Measurements from ENCODE around the gene STMN1. TPM values are rescaled to one million over a fixed set of nuclear protein-coding genes. Genes with fewer than 3 reads are reported as not detected.

STMN1 gene
- total and polyA plus RNA-seq, 2 of the 8 experiments (the other 6 are each of a cell fraction or from before 2014, with no cell fraction given) = 116 to 564 TPM

DNA sequence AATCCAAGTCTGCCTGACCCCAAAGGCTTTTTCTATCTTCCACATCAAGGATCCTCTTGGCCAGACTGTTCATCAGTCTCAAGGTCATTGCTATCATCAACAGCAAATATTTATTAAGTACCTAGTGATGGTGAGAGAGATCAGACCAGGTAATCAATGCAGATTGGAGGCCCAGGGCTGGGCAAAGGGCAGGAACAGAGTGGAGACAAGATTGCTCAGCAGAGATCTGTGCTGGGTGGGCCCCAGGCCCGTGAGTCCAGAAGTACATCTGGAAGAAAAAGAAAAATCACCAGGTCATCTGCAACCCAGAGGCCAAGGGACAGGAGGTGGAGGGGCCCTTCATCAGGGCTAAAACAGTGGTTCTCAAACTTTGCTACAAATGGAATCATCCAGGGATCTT lies 20.6 kb downstream of the STMN1 start:
- no peaks in the 10 kb centered on the region for H3K36me3 ChIP-seq (ENCODE audit: control insufficient read depth in 2 of 4, insufficient read depth in 4 of 4, low read length in 3 of 4)
- ChIA-PET POLR2A (ENCODE audit: partially characterized antibody) (interaction anchor here (1.7 to 5.3 kb wide), 2 partner anchors 10 to 11 kb away, joined by 5 to 28 read pairs; partner anchors contain the start of gene PAQR7), CTCF (ENCODE audit: partially characterized antibody) (interaction anchor here (1.0 kb wide), 1 partner anchor 105 kb away, joined by 4 read pairs; no protein-coding TSS in a partner anchor)

More for the DNA sequence above, 20.6 kb downstream of the STMN1 start:
- Histone ChIP-seq H2BK5ac (ENCODE audit: low read depth, low read length) (no peak overlapping the region), H3K23me2 (ENCODE audit: low read depth, low read length) (no peaks in the 10 kb centered on the region), H2BK120ac (replicated peaks; ENCODE audit: low read depth, low read length) (no peak overlapping the region), H2BK12ac (ENCODE audit: low read depth, low read length) (no peak overlapping the region), H3K23ac (ENCODE audit: insufficient read length) (no peak overlapping the region), H2BK20ac (ENCODE audit: low read length) (no peak overlapping the region; the same call in 1 of the 2 replicates), H3K27me3 (replicated peaks in 1 of 4; ENCODE audit: control insufficient read depth in 3 of 4, extremely low read depth in 1 of 4, insufficient read depth in 3 of 4, low read length in 3 of 4) (no peaks in the 10 kb centered on the region), H4K20me1 (replicated peaks in 1 of 2; ENCODE audit: control insufficient read depth in 1 of 2, insufficient read depth in 2 of 2, low read length in 2 of 2) (no peaks in the 10 kb centered on the region), H3K9me3 (ENCODE audit: insufficient read depth in 2 of 2, low read depth in 1 of 2, low read length in 1 of 2) (no peaks in the 10 kb centered on the region), H3K79me1 (ENCODE audit: low read depth, low read length) (no peaks in the 10 kb centered on the region), H2BK15ac (ENCODE audit: low read length) (no peak overlapping the region), H3K14ac (ENCODE audit: insufficient read length) (no peak overlapping the region), H3K4ac (replicated peaks; ENCODE audit: insufficient read length, low read depth, low read length) (no peak overlapping the region), H3K18ac (ENCODE audit: extremely low read depth, low read length) (no peak overlapping the region), H4K8ac (ENCODE audit: extremely low read depth, insufficient read depth, low read length) (no peak overlapping the region), H4K91ac (replicated peaks; ENCODE audit: insufficient read length, low read length) (no peak overlapping the region), H3K79me2 (ENCODE audit: control insufficient read depth in 1 of 2, insufficient read depth in 2 of 2, low read length in 2 of 2) (no peaks in the 10 kb centered on the region), H4K5ac (ENCODE audit: insufficient read length, low read depth, low read length) (no peak overlapping the region), H3K27ac (ENCODE audit: low read depth, low read length) (no peak overlapping the region), H3K4me3 (ENCODE audit: extremely low read depth in 1 of 4, insufficient read depth in 2 of 4, low read depth in 3 of 4, low read length in 4 of 4) (no peak overlapping the region), H2AK5ac (ENCODE audit: low read depth, low read length) (no peak overlapping the region), H3K4me1 (replicated peaks in 1 of 4; ENCODE audit: control insufficient read depth in 3 of 4, insufficient read depth in 4 of 4, low read length in 3 of 4) (peaks cover 0 to 5% (median 1%) of the 10 kb centered on the region in 4 experiments; a peak in 2 of 7 replicates), H3K9ac (replicated peaks in 1 of 4; ENCODE audit: extremely low read depth in 1 of 4, low read depth in 3 of 4, low read length in 3 of 4) (no peak overlapping the region), H3K4me2 (ENCODE audit: insufficient read depth in 1 of 2, low read depth in 2 of 2, low read length in 2 of 2) (no peak overlapping the region), H2AFZ (ENCODE audit: low read length) (no peak overlapping the region), H3K56ac (replicated peaks; ENCODE audit: insufficient read length, low read depth, low read length) (no peak overlapping the region)
- no peak for DNase-seq (ENCODE audit: low read depth in 1 of 2, low spot score in 2 of 2)
- no peak for FAIRE-seq
- TF ChIP-seq, protein P1, sequence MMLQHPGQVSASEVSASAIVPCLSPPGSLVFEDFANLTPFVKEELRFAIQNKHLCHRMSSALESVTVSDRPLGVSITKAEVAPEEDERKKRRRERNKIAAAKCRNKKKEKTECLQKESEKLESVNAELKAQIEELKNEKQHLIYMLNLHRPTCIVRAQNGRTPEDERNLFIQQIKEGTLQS (IDR thresholded peaks at IDR 0.05; ENCODE audit: insufficient read depth, low read depth, low read length) = no peak
- TF ChIP-seq SP4 (IDR thresholded peaks at IDR 0.05; ENCODE audit: low read length) (no peak), EZH2 (IDR thresholded peaks at IDR 0.05; ENCODE audit: low read depth, low read length, severe bottlenecking) (no peak), TAF1 (IDR thresholded peaks at IDR 0.05; ENCODE audit: low read depth, low read length) (no peak), ZNF274 (IDR thresholded peaks at IDR 0.05; ENCODE audit: borderline replicate concordance, extremely low read depth, low read length) (no peak), SP2 (IDR thresholded peaks at IDR 0.05; ENCODE audit: low read length) (no peak), SP1 (IDR thresholded peaks at IDR 0.05; ENCODE audit: low read depth, low read length) (no peak), NRF1 (IDR thresholded peaks at IDR 0.05; ENCODE audit: low read depth, low read length) (no peak), SIX5 (IDR thresholded peaks at IDR 0.05; ENCODE audit: low read depth, low read length) (no peak), TEAD4 (IDR thresholded peaks at IDR 0.05; ENCODE audit: low read depth, low read length) (no peak), CHD2 (IDR thresholded peaks at IDR 0.05; ENCODE audit: low read length) (no peak)
- WGBS, 2 experiments (ENCODE audit: extremely low coverage in 1 of 2, insufficient coverage in 1 of 2, insufficient read length in 1 of 2, insufficient replicate concordance in 2 of 2, low coverage in 1 of 2, low lambda C conversion rate in 2 of 2, missing lambda C conversion rate in 1 of 2) = 90% methylated on average over 1 of the region's 1 CpG; no CpG with 5 or more reads in 1 of the 2 experiments

Data from H1 (cell line).